ENCODE measurements around the gene GDI2. TPM values are rescaled to one million over a fixed set of nuclear protein-coding genes. Genes with fewer than 3 reads are reported as not detected.
"Not testable (repeated sequence)": the region's sequence is repeated elsewhere in the genome, so short reads cannot be mapped to it uniquely, and the experiment has no call there.

GDI2 gene
- total and polyA plus RNA-seq, 4 donors = 64.2 to 300 (median 164) TPM

GRCh38 chr10:5858811-5859210 is 45.6 kb upstream of the GDI2 start:
- no peak for TF ChIP-seq CTCF (IDR thresholded peaks at IDR 0.05; ENCODE audit: control extremely low read depth, extremely low read depth)
- H3K4me1 ChIP-seq (ENCODE audit: control insufficient read depth in 5 of 5, insufficient read depth in 5 of 5, low read length in 5 of 5) = peaks cover 0 to 6% (median 0%) of the 10 kb centered on the region in 5 donors
- WGBS, 2 donors = 94 to 96% methylated on average over 5 of the region's 5 CpGs
- ATAC-seq (ENCODE audit: insufficient read depth, low FRiP score) = no peak
- no peaks in the 10 kb centered on the region for H3K36me3 ChIP-seq (ENCODE audit: control insufficient read depth in 4 of 4, insufficient read depth in 4 of 4, low read length in 4 of 4)
- DNase-seq = no peak
- H3K9ac ChIP-seq (ENCODE audit: insufficient read depth in 1 of 2, low read length in 2 of 2) = no peak overlapping the region
- peaks cover 0 to 3% (median 0%) of the 10 kb centered on the region in 4 donors for H3K9me3 ChIP-seq (ENCODE audit: control insufficient read depth in 4 of 4, insufficient read depth in 3 of 4, low read length in 3 of 4)
- no peak overlapping the region for H3K27ac ChIP-seq (ENCODE audit: low read depth in 1 of 2, low read length in 1 of 2)
- no peak overlapping the region for H3K4me3 ChIP-seq
- H3K27me3 ChIP-seq (ENCODE audit: control insufficient read depth in 3 of 3, insufficient read depth in 3 of 3, low read length in 2 of 3) = no peaks in the 10 kb centered on the region

GRCh38 chr10:5856701-5857004 is 43.4 kb upstream of the GDI2 start:
- no peak for DNase-seq
- H3K27ac ChIP-seq (ENCODE audit: low read depth in 1 of 2, low read length in 1 of 2) = no peak overlapping the region
- no peaks in the 10 kb centered on the region for H3K27me3 ChIP-seq (ENCODE audit: control insufficient read depth in 3 of 3, insufficient read depth in 3 of 3, low read length in 2 of 3)
- H3K36me3 ChIP-seq (ENCODE audit: control insufficient read depth in 4 of 4, insufficient read depth in 4 of 4, low read length in 4 of 4) = no peaks in the 10 kb centered on the region
- WGBS, 2 donors = 72 to 82% methylated on average over 7 of the region's 7 CpGs
- peaks cover 0 to 6% (median 0%) of the 10 kb centered on the region in 5 donors for H3K4me1 ChIP-seq (ENCODE audit: control insufficient read depth in 5 of 5, insufficient read depth in 5 of 5, low read length in 5 of 5)
- no peak overlapping the region for H3K9ac ChIP-seq (ENCODE audit: insufficient read depth in 1 of 2, low read length in 2 of 2)
- no peaks in the 10 kb centered on the region for H3K9me3 ChIP-seq (ENCODE audit: control insufficient read depth in 4 of 4, insufficient read depth in 3 of 4, low read length in 3 of 4)
- ATAC-seq (ENCODE audit: insufficient read depth, low FRiP score) = no peak
- TF ChIP-seq CTCF (IDR thresholded peaks at IDR 0.05; ENCODE audit: control extremely low read depth, extremely low read depth) = no peak
- H3K4me3 ChIP-seq = no peak overlapping the region

GRCh38 chr10:5855979-5856700 is 42.9 kb upstream of the GDI2 start:
- peaks cover 0 to 6% (median 0%) of the 10 kb centered on the region in 5 donors for H3K4me1 ChIP-seq (ENCODE audit: control insufficient read depth in 5 of 5, insufficient read depth in 5 of 5, low read length in 5 of 5)
- H3K9me3 ChIP-seq (ENCODE audit: control insufficient read depth in 4 of 4, insufficient read depth in 3 of 4, low read length in 3 of 4) = no peaks in the 10 kb centered on the region
- H3K27ac ChIP-seq (ENCODE audit: low read depth in 1 of 2, low read length in 1 of 2) = no peak overlapping the region
- no peak overlapping the region for H3K9ac ChIP-seq (ENCODE audit: insufficient read depth in 1 of 2, low read length in 2 of 2)
- no peak for DNase-seq
- no peak for ATAC-seq (ENCODE audit: insufficient read depth, low FRiP score)
- 76 to 90% methylated on average over 18 of the region's 18 CpGs for WGBS, 2 donors
- H3K27me3 ChIP-seq (ENCODE audit: control insufficient read depth in 3 of 3, insufficient read depth in 3 of 3, low read length in 2 of 3) = no peaks in the 10 kb centered on the region
- no peak for TF ChIP-seq CTCF (IDR thresholded peaks at IDR 0.05; ENCODE audit: control extremely low read depth, extremely low read depth)
- H3K36me3 ChIP-seq (ENCODE audit: control insufficient read depth in 4 of 4, insufficient read depth in 4 of 4, low read length in 4 of 4) = no peaks in the 10 kb centered on the region
- no peak overlapping the region for H3K4me3 ChIP-seq

- no peak for ATAC-seq (ENCODE audit: insufficient read depth, low FRiP score)
- H3K4me3 ChIP-seq = no peak overlapping the region
- H3K9me3 ChIP-seq (ENCODE audit: control insufficient read depth in 4 of 4, insufficient read depth in 3 of 4, low read length in 3 of 4) = no peaks in the 10 kb centered on the region
- no peak overlapping the region for H3K27ac ChIP-seq (ENCODE audit: low read depth in 1 of 2, low read length in 1 of 2)
- no peaks in the 10 kb centered on the region for H3K36me3 ChIP-seq (ENCODE audit: control insufficient read depth in 4 of 4, insufficient read depth in 4 of 4, low read length in 4 of 4)
- TF ChIP-seq CTCF (IDR thresholded peaks at IDR 0.05; ENCODE audit: control extremely low read depth, extremely low read depth) = no peak
- peak in 1 of 3 donors; percentile 25 for DNase-seq
- H3K4me1 ChIP-seq (ENCODE audit: control insufficient read depth in 5 of 5, insufficient read depth in 5 of 5, low read length in 5 of 5) = no peaks in the 10 kb centered on the region
- H3K9ac ChIP-seq (ENCODE audit: insufficient read depth in 1 of 2, low read length in 2 of 2) = no peak overlapping the region
- no peaks in the 10 kb centered on the region for H3K27me3 ChIP-seq (ENCODE audit: control insufficient read depth in 3 of 3, insufficient read depth in 3 of 3, low read length in 2 of 3)
- WGBS, 2 donors = 85 to 93% methylated on average over 5 of the region's 5 CpGs
These were observed 40.9 kb upstream of the GDI2 start for GRCh38 chr10:5854131-5854475.

GRCh38 chr10:5846667-5847066 is 33.4 kb upstream of the GDI2 start:
- DNase-seq; H3K4me3 ChIP-seq; ATAC-seq (ENCODE audit: insufficient read depth, low FRiP score); H3K4me1 ChIP-seq (ENCODE audit: control insufficient read depth in 5 of 5, insufficient read depth in 5 of 5, low read length in 5 of 5); H3K27ac ChIP-seq (ENCODE audit: low read depth in 1 of 2, low read length in 1 of 2); H3K9ac ChIP-seq (ENCODE audit: insufficient read depth in 1 of 2, low read length in 2 of 2); H3K9me3 ChIP-seq (ENCODE audit: control insufficient read depth in 4 of 4, insufficient read depth in 3 of 4, low read length in 3 of 4); H3K36me3 ChIP-seq (ENCODE audit: control insufficient read depth in 4 of 4, insufficient read depth in 4 of 4, low read length in 4 of 4); H3K27me3 ChIP-seq (ENCODE audit: control insufficient read depth in 3 of 3, insufficient read depth in 3 of 3, low read length in 2 of 3): not testable (repeated sequence)
- 88 to 92% methylated on average over 4 of the region's 4 CpGs for WGBS, 2 donors
